HG02981 (cell line): ENCODE results near the gene DCDC2B.
A peak's percentile ranks its signal among the peaks of the same experiment; 100 is the strongest.

Experiments
- ATAC-seq: cut with Tn5 transposase; IDR thresholded peaks from one replicate; pipeline ENCODE4 v1.9.1; 2021; ENCODE audit warnings: mild to moderate bottlenecking, moderate library complexity; ENCODE audit not compliant: unreplicated experiment

DCDC2B gene

GRCh38 chr1:32221980-32222755 lies 13.3 kb downstream of the DCDC2B start, which contains the start of the genes EIF3I and TMEM234:
Gene EIF3I (plus strand): TSS chr1:32222407. CDS start chr1:32222442, 35 bp downstream.
Gene TMEM234 (minus strand): TSS chr1:32222353. CDS start chr1:32222322, 31 bp downstream.
- ATAC-seq: peak; percentile 84

GRCh38 chr1:32223683-32224082 lies 14.8 kb downstream of the DCDC2B start:
- no peak for ATAC-seq

- ATAC-seq: no peak
Measured at GRCh38 chr1:32224285-32224684, 15.4 kb downstream of the DCDC2B start.

DNA sequence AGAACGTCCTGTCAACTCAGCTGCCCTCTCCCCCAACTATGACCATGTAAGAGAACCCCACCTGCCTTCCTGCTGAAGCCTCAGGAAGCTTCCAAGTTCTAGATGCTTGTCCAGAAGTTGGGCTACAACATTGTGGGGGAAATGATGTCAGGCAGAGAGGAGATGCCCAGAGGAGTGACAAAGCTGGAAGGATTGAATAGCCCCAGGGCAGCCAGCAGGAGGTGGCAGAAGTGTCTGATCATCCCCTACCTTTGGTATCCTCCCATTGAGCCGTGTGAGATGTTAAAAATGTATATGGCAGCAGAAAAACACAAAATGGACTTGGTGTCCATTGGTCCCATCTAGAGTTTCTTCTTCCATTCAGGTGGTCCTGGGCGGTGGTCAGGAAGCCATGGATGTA lies 19.9 kb downstream of the DCDC2B start:
- no peak for ATAC-seq

- ATAC-seq: no peak
Measured at GRCh38 chr1:32231843-32232432, 23.0 kb downstream of the DCDC2B start.

GRCh38 chr1:32232558-32233304 lies 23.8 kb downstream of the DCDC2B start:
- ATAC-seq: no peak

- no peak for ATAC-seq
Measured at GRCh38 chr1:32234792-32235191, 25.9 kb downstream of the DCDC2B start.

- ATAC-seq: no peak
Measured at GRCh38 chr1:32239337-32239736, 30.4 kb downstream of the DCDC2B start.

DNA sequence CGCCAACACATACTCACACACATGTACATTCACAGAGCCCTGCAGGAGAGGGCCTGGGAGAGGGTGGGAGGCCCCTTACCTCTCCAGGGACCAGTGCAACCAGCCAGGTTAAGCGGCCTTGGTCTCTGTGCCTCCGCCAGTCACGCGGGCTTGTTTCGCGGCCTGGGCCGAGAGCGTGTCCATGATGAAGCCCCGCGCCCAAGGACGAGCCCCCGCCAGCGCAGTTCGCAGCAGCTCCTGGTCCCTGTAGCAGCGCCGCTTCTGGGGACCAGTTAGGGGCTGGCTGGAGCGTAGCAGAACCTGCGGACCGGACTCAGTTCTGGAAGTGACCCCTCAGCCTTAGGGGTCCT lies 30.9 kb downstream of the DCDC2B start:
- no peak for ATAC-seq

DNA sequence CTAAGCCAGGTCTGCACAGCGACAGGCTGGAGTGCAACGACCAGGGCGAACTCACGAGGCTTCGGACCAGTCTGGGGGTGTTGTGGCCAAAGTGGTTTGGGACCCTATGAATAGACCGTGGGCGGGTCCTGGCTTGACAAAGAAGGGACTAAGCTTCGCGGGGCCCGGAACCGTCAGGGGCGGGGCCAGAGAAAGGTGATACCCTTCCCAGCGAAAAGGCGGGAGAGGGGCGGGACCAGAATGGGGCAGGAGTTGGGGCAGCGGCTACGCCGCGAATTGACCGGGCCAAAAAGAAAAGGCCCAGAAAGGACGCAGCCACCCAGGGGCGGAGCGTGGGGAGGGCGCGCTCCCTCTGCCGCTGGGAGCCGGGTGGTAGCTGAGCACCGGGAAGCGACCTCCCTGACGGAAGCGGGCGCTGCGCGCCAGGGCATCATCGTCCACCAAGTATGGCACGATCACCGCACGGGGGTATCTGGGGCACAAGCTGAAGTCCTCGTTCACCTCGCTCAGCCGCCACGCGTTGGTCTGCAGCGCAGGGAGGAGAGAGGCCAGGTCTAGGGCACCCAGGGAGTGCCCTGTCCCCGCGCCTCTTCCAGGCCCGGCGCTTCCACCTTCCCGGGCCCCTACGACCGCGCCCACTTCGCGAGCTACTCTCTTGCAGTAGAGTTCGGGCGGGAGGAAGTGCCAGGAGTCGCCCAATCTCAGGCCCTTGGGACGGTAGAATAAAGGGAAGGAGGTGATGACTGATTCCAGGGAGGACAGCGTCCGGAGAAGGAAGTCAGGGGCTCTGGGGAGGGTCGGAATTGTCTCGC lies 31.5 kb downstream of the DCDC2B start:
- ATAC-seq: peak; percentile 48

- ATAC-seq: peak; percentile 49
Measured at GRCh38 chr1:32241001-32241763, 32.3 kb downstream of the DCDC2B start.

DNA sequence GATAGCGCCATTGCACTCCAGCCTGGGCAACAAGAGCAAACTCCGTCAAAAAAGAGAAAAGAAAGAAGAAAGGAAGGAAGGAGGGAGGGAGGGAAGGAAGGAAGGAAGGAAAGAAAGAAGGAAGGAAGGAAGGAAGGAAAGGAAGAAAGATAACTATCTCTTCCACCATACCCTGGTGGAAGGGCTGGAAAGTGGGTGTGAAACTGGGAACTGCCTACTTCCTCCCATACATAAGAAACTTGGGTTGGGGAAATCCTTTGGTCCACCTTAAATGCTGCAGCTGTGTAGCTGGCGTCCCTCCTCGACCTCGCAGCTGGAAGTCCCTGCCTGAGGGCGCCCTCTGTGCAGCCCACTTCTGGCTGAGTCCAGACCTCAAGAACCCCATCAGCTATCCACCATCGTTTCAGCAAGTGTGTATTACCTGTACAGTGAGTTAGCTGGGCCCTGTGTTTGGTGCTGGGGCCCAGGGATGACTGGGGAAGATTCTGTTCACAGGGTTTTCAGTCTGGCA lies 33.5 kb downstream of the DCDC2B start:
- ATAC-seq: no peak

- no peak for ATAC-seq
Measured at GRCh38 chr1:32246888-32247273, 38.0 kb downstream of the DCDC2B start, which contains the start of gene FAM167B. Gene FAM167B (plus strand): TSS chr1:32247222. CDS start chr1:32247422, 200 bp downstream.

GRCh38 chr1:32247452-32247851 lies 38.6 kb downstream of the DCDC2B start:
- no peak for ATAC-seq

DNA sequence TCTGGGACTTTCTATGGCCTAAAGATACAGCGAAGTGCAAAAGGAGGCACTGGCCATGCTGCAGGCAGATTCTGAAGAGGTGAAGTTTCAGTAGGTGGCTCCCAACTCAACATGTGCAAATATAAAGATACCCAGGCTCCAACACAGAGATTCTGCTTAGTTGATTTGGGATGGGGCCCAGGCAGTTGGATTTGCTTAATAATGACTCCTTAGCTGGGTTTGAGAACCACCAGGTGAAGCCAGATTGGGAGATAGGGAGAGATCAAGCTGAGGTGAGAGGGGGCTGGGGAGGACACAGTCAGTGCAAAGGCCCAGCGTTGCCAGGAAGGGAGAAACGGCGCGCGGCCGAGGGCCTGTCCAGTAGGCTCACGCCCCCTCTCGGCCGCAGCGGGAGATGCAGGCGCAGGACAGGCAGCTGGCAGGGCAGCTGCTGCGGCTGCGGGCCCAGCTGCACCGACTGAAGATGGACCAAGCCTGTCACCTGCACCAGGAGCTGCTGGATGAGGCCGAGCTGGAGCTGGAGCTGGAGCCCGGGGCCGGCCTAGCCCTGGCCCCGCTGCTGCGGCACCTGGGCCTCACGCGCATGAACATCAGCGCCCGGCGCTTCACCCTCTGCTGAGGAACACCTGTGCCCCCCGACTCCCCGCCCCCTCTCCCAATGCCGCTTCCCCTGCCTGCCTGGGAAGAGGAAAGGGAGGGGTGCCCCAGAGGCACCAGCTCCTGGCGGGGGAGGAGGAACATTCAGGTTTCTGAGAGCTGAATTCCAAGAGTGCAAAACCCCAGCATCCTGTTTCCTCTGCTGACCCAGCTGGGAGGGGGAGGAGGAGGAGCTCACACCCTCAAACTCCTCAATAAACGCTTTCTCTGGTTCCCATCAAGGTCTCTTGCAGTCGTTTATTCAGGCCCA lies 39.3 kb downstream of the DCDC2B start:
- ATAC-seq: peak; percentile 39

DNA sequence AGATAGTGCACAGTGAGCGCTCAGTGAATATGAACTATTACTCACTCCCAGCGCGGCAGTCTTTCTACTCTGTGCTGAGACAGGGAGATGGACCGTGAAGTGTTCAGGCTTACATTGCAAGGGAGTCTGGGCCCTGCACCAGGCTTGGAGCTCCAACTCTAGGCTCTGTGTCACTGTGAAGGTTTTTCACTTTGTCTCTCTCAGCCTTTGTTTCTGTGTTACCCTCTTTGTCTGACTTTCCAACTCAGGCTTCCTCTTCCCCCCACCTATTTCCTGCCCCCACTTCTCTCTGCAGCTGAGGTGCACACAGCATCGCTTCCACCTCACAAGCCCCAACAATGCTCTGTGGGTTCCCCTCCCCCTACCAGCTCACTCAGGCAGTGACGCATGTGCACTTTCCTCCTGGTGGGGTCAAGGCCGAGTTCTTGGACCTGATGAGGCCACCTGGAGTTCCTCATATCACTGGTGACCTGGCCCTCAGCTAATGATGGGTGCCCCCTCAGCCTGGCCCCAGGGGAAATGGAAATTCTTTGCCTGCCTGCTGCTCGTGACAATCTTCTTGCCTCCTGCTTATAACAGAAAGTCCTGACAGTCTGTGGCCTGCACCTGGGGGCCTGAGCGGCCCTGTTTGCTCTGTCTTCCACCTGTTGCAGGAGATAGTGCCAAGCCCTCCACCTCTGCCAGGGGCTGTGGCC lies 41.1 kb downstream of the DCDC2B start:
- peak; percentile 49 for ATAC-seq

DNA sequence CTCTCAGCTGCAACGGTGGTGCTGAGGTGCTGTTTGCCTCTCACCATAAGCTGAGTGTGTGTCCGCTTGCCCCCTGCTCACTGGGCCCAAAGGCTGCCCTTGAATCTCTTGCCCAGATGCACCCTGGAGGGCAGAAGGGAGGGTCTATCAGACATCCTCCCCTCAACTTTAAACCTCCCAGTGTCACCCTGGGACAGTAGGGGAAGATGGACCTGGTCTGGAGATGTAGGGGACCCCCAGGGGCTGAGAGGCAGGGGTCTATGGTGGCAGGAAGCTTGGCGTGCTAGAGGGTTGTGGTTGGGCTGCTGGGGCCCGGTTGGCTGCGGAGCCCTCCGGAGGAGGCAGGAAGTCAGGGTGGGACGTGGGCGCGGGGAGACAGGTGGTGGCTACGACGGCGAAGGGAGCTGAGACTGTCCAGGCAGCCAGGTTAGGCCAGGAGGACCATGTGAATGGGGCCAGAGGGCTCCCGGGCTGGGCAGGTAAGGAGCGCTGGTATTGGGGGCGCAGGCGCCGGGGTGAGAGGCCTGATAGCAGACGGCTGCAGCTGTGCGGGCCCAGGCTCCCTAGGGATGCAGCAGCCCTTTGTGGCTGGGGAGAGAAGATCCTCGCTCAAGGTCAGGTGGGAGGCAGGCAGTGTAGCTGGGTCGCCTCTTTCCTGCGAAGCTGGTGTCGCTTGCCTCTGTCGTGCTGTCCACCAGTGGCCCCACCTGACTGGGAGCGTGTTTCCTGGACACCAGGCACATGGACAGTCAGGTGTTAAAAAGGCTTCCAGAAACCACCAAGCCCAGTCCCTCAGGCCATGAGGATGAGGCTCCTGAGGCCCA lies 42.2 kb downstream of the DCDC2B start, which contains the start of gene LCK:
LCK (plus strand) TSS at position 373 of the 824 bp plus-strand sequence. CDS start 23,065 bp downstream, outside the sequence.
- ATAC-seq: no peak
